NK-92 treated with Interleukin-12 subunit alpha and Interleukin-12 subunit beta, amount 100 ng/mL, for 24 hours (cell line): ENCODE data around the gene TTL.
"Not testable (repeated sequence)": the region's sequence is repeated elsewhere in the genome, so short reads cannot be mapped to it uniquely, and the experiment has no call there.

ENCODE experiments used
- DNase-seq: peaks from one replicate; lab custom pipeline; 2025; lab: John Stamatoyannopoulos, UW

TTL gene

GRCh38 chr2:112481528-112482233 lies at the start of gene TTL:
TTL (plus strand) TSS chr2:112482156; CDS start chr2:112482345, 189 bp downstream.
- DNase-seq = peak; percentile 61

GRCh38 chr2:112432390-112432734 lies 49.6 kb upstream of the TTL start:
- DNase-seq = not testable (repeated sequence)

- not testable (repeated sequence) for DNase-seq
These were observed 49.0 kb upstream of the TTL start for GRCh38 chr2:112432735-112433479.

- not testable (repeated sequence) for DNase-seq
These were observed 48.5 kb upstream of the TTL start, which contains the start of gene RGPD8 for GRCh38 chr2:112433480-112433879. RGPD8 (minus strand) TSS chr2:112433645; CDS start chr2:112433453, 192 bp downstream.

- no peak for DNase-seq
These were observed 47.8 kb upstream of the TTL start for GRCh38 chr2:112433932-112434730.

- DNase-seq = not testable (repeated sequence)
These were observed 46.9 kb upstream of the TTL start for GRCh38 chr2:112434890-112435715.

- not testable (repeated sequence) for DNase-seq
These were observed 46.1 kb upstream of the TTL start for GRCh38 chr2:112435716-112436431.

GRCh38 chr2:112436993-112437392 lies 45.0 kb upstream of the TTL start:
- DNase-seq = not testable (repeated sequence)

GRCh38 chr2:112437405-112437831 lies 44.5 kb upstream of the TTL start:
- DNase-seq = not testable (repeated sequence)

GRCh38 chr2:112438603-112439261 lies 43.2 kb upstream of the TTL start:
- not testable (repeated sequence) for DNase-seq

- DNase-seq = not testable (repeated sequence)
These were observed 37.7 kb upstream of the TTL start for GRCh38 chr2:112444256-112444655.

- DNase-seq = no peak
These were observed 32.1 kb upstream of the TTL start for GRCh38 chr2:112449854-112450253.

GRCh38 chr2:112451317-112451716 lies 30.6 kb upstream of the TTL start:
- no peak for DNase-seq

- DNase-seq = no peak
These were observed 27.4 kb upstream of the TTL start for GRCh38 chr2:112454586-112454985.

GRCh38 chr2:112459372-112459771 lies 22.6 kb upstream of the TTL start:
- DNase-seq = no peak

- no peak for DNase-seq
These were observed 19.8 kb upstream of the TTL start for GRCh38 chr2:112462178-112462577.

- DNase-seq = no peak
These were observed 18.7 kb upstream of the TTL start for GRCh38 chr2:112463256-112463655.

- no peak for DNase-seq
These were observed 16.6 kb upstream of the TTL start for GRCh38 chr2:112465382-112465781.

- DNase-seq = no peak
These were observed 9.3 kb upstream of the TTL start for GRCh38 chr2:112472547-112473263.
